Cardiac muscle cell (in vitro differentiated cells and primary cell): Measurements from ENCODE around the gene ZAP70. TPM values are rescaled to one million over a fixed set of nuclear protein-coding genes. Genes with fewer than 3 reads are reported as not detected.

ENCODE experiments used
- DNase-seq, 2 donors: peaks; one replicate each; pipeline versions ENCODE4 v3.0.0 to v3.0.0-alpha.2; 2010 to 2017; ENCODE audit warnings: low read depth in 1 of 2, low spot score in 1 of 2
- H3K27ac ChIP-seq: fragments of 200-600 bp; sonication (generic); 2 replicates; pipeline ENCODE4 v1.5.1; 2016
- H3K27me3 ChIP-seq: fragments of 200-600 bp; sonication (generic); 2 replicates; pipeline ENCODE4 v1.6.0; 2016; ENCODE audit warnings: control low read depth
- H3K36me3 ChIP-seq: fragments of 200-600 bp; sonication (generic); 2 replicates; pipeline ENCODE4 v1.5.1; 2016; ENCODE audit warnings: control low read depth
- H3K4me1 ChIP-seq: fragments of 200-600 bp; sonication (generic); 2 replicates; pipeline ENCODE4 v1.8.1; 2017; ENCODE audit warnings: low read depth, mild to moderate bottlenecking, mixed run types
- H3K4me3 ChIP-seq: fragments of 200-600 bp; sonication (generic); 2 replicates; pipeline ENCODE4 v1.5.1; 2016; ENCODE audit warnings: mild to moderate bottlenecking
- H3K9me3 ChIP-seq: fragments of 200-600 bp; sonication (generic); 2 replicates; pipeline ENCODE4 v1.5.1; 2017; ENCODE audit warnings: low read depth, mild to moderate bottlenecking, control low read depth
- CTCF ChIP-seq: IDR thresholded peaks from 2 replicates; pipeline ENCODE4 v1.5.1; 2012; ENCODE audit warnings: low read depth, mild to moderate bottlenecking, low read length
- polyA plus RNA-seq: library from polyadenylated mRNA; unstranded; fragments of >200 nt; fragmentation: Nextera tagmentation; extraction: Ambion mirVana; gene quantifications from 2 replicates; pipeline ENCODE4 v1.2.1, GENCODE V29; 2016
- total RNA-seq: library from RNA; depleted of rRNA; stranded (reverse); fragments of >200 nt; gene quantifications from 2 replicates; pipeline ENCODE4 v1.2.3, GENCODE V29; 2016

ZAP70 gene
- total and polyA plus RNA-seq, 2 experiments from 2014 or later = 3.5 to 7.3 TPM

- Histone ChIP-seq H3K36me3 (no peaks in the 10 kb centered on the region), H3K9me3 (no peaks in the 10 kb centered on the region), H3K27ac (no peak overlapping the region), H3K4me3 (no peak overlapping the region), H3K4me1 (no peaks in the 10 kb centered on the region), H3K27me3 (no peaks in the 10 kb centered on the region)
- DNase-seq = no peak
- no peak for TF ChIP-seq CTCF
Observed at GRCh38 chr2:97719362-97720155, 6.2 kb downstream of the ZAP70 start.

GRCh38 chr2:97720746-97721145 lies 7.4 kb downstream of the ZAP70 start:
- no peaks in the 10 kb centered on the region for H3K9me3 ChIP-seq
- H3K4me3 ChIP-seq = no peak overlapping the region
- no peak for DNase-seq
- no peaks in the 10 kb centered on the region for H3K27me3 ChIP-seq
- no peak overlapping the region for H3K27ac ChIP-seq
- H3K36me3 ChIP-seq = no peaks in the 10 kb centered on the region
- H3K4me1 ChIP-seq = no peaks in the 10 kb centered on the region
- no peak for TF ChIP-seq CTCF

- no peak for TF ChIP-seq CTCF
- no peak overlapping the region for H3K4me3 ChIP-seq
- no peaks in the 10 kb centered on the region for H3K36me3 ChIP-seq
- H3K4me1 ChIP-seq = no peaks in the 10 kb centered on the region
- peak; percentile 38 to 64 for DNase-seq
- no peaks in the 10 kb centered on the region for H3K9me3 ChIP-seq
- H3K27me3 ChIP-seq = no peaks in the 10 kb centered on the region
- H3K27ac ChIP-seq = peak overlapping the region; percentile 58
Observed at GRCh38 chr2:97722227-97722626, 8.9 kb downstream of the ZAP70 start.

- TF ChIP-seq CTCF = no peak
- H3K9me3 ChIP-seq = no peaks in the 10 kb centered on the region
- no peak for DNase-seq
- H3K36me3 ChIP-seq = no peaks in the 10 kb centered on the region
- no peak overlapping the region for H3K4me3 ChIP-seq
- H3K27ac ChIP-seq = no peak overlapping the region
- peaks cover 10% of the 10 kb centered on the region for H3K4me1 ChIP-seq
- no peaks in the 10 kb centered on the region for H3K27me3 ChIP-seq
Observed at GRCh38 chr2:97723156-97724072, 10.0 kb downstream of the ZAP70 start.

- Histone ChIP-seq H3K4me3 (no peak overlapping the region), H3K27me3 (no peaks in the 10 kb centered on the region), H3K36me3 (no peaks in the 10 kb centered on the region), H3K27ac (no peak overlapping the region), H3K9me3 (no peaks in the 10 kb centered on the region), H3K4me1 (peaks cover 13% of the 10 kb centered on the region)
- TF ChIP-seq CTCF = no peak
- no peak for DNase-seq
Observed at GRCh38 chr2:97724073-97724410, 10.7 kb downstream of the ZAP70 start.
